ENCODE measurements around the gene DNAJC8. TPM values are rescaled to one million over a fixed set of nuclear protein-coding genes. Genes with fewer than 3 reads are reported as not detected.

The DNAJC8 gene
- total RNA-seq, 1 donor from 2014 or later = 103 TPM

DNA sequence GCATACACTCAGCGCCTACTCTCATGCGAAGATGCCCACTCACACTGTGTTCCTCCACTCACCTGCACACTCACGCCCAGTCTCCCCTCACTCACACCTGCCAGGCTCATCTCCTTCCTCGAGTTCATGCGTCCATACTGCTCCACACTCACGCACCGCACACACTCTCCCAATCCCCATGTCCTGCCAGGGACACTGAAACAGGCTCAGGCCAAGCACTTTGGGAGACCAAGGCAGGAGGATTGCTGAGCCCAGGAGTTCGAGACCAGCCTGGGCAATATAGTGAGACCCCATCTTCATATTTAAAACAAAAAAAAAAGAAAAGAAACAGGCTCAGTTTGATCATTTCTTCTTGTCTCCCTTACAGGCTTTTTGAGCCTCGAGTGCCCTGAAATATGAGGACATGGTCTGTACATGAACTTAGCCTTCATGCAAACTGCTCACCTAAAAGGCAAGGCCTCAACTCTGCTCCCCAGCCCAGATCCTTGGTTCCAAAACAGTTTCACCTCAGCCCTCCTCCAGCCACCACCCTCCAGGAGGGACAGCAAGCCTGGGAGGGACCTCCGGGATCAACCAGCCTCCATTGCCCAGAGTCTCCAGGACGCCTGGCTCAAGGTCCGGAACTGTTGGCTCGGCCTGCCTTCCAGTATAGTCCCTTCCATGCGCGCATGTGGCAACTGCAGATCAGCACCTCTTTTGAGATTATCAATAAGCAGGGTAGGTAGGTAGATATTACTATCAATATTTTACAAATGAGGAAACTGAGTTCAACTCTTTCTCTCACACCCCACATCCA is 53.9 kb downstream of the DNAJC8 start:
- H3K9me3 Mint-ChIP-seq = no peaks in the 10 kb centered on the region
- ATAC-seq (ENCODE audit: low read depth) = no peak
- intact Hi-C loops (cut with micrococcal nuclease) = no loop called here
- H3K36me3 Mint-ChIP-seq (ENCODE audit: low read depth) = no peaks in the 10 kb centered on the region
- TF ChIP-seq, protein P1, sequence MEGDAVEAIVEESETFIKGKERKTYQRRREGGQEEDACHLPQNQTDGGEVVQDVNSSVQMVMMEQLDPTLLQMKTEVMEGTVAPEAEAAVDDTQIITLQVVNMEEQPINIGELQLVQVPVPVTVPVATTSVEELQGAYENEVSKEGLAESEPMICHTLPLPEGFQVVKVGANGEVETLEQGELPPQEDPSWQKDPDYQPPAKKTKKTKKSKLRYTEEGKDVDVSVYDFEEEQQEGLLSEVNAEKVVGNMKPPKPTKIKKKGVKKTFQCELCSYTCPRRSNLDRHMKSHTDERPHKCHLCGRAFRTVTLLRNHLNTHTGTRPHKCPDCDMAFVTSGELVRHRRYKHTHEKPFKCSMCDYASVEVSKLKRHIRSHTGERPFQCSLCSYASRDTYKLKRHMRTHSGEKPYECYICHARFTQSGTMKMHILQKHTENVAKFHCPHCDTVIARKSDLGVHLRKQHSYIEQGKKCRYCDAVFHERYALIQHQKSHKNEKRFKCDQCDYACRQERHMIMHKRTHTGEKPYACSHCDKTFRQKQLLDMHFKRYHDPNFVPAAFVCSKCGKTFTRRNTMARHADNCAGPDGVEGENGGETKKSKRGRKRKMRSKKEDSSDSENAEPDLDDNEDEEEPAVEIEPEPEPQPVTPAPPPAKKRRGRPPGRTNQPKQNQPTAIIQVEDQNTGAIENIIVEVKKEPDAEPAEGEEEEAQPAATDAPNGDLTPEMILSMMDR (IDR thresholded peaks at IDR 0.05) = no peak
- ChIA-PET POLR2A (no interaction called here), CTCF (no interaction called here)
- H3K27me3 Mint-ChIP-seq = no peaks in the 10 kb centered on the region
- no peak overlapping the region for H3K27ac Mint-ChIP-seq
- peak overlapping the region; percentile 0 for H3K4me3 Mint-ChIP-seq
- peaks cover 76% of the 10 kb centered on the region for H3K4me1 Mint-ChIP-seq
- no peak for DNase-seq

DNA sequence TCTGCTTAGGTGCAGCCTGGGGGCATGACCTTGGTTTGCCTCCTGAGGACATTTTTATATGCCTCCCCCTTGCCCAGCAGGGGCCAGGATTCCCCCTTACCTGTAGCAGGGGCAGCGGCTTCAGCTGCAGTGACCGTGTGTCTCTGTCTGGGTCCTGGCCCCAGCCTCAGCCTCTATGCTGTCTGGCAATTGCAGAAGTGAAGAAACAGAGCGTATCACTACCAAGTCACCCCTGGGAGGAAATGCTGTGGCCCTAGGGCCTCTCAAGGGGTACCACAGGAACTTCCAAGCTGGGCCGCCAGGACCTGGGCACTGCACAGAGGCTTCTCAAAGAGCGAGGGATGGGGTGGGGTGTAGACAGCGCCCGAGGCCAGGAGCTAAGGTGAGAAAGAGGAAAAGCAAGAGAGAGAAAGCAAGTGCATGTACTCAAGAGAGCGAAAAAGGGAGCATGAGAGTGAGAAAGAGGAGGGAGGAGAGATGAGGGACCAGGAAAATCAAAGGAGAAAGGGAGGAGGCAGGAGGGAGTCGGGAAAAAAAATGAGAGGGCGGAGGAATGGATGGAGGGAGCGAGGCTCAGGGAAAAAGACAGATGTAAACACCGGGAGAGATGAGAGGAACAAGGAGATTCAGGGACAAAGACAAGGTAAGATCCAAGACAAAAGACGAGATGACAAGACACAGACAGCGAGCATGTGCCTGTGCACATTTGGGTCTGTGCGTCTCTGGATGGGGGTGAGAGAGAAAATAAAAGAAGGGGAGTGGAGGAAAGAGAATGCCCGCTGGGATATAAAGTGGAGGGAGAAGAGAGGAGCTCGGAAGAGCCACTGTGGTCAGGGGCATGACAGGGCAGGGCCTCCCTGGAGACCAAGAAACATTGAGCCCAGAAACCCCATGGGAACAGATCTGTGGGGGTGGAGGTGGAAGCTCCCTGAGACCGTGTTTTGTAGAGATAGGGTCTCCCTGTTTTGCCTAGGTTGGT is 56.0 kb downstream of the DNAJC8 start, which contains the start of gene PTAFR:
Gene PTAFR (minus strand): TSS at position 199 of the 979 bp plus-strand sequence. CDS start 25,669 bp downstream, outside the sequence.
- Mint-ChIP-seq H3K27ac (peak within 1 kb of the TSS; percentile 84), H3K36me3 (ENCODE audit: low read depth) (no peaks in the 10 kb centered on the region), H3K4me1 (peaks cover 87% of the 10 kb centered on the region), H3K9me3 (no peaks in the 10 kb centered on the region), H3K27me3 (no peaks in the 10 kb centered on the region), H3K4me3 (peak within 1 kb of the TSS; percentile 85)
- POLR2A ChIA-PET = interaction anchor here (0.6 to 2.1 kb wide), 18 partner anchors 12 to 826 kb away, joined by 3 to 10 read pairs (median 5); partner anchors contain the start of genes EYA3, GMEB1 and RNU11
- DNase-seq (peak; percentile 56), ATAC-seq (ENCODE audit: low read depth) (peak; percentile 75)
- TF ChIP-seq, protein P1 (IDR thresholded peaks at IDR 0.05) = no peak
- intact Hi-C loops (cut with micrococcal nuclease) = loop anchor here (1.0 to 2.0 kb wide), 4 partner anchors 24 to 88 kb away; partner anchors contain the start of gene EYA3
- CTCF ChIA-PET = interaction anchor here (0.7 to 2.6 kb wide), 7 partner anchors 16 to 89 kb away, joined by 3 to 9 read pairs (median 3); partner anchors contain the start of gene EYA3

DNA sequence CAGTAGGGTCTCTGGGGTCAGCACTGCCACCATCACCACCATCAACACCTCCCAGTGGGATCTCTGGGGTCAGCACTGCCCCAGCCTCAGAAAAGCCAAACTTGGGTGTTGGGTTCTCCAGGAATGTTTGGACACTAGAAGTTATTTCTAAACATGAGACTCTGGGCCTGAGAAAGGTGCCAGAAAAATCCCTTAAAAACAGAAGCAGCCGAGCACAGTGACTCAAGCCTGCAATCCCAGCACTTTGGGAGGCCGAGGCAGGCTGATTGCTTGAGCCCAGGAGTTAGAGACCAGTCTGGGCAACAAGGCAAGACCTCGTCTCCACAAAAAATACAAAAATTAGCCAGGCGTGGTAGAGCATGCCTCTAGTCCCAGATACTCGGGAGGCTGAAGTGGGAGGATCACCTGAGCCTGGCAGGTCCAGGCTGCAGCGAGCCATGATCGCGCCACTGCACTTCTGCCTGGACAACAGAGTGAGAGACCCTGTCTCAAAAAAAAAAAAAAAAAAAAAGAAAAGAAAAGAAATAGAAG is 56.8 kb downstream of the DNAJC8 start:
- ChIA-PET POLR2A (interaction anchor here (0.5 to 2.1 kb wide), 12 partner anchors 11 to 825 kb away, joined by 3 to 10 read pairs (median 5); partner anchors contain the start of genes EYA3 and GMEB1), CTCF (interaction anchor here (1.1 to 2.6 kb wide), 5 partner anchors 24 to 88 kb away, joined by 3 to 9 read pairs (median 4); partner anchors contain the start of gene EYA3)
- DNase-seq = no peak
- Mint-ChIP-seq H3K27me3 (no peaks in the 10 kb centered on the region), H3K4me3 (peak overlapping the region; percentile 85), H3K27ac (peak overlapping the region; percentile 84), H3K9me3 (no peaks in the 10 kb centered on the region), H3K4me1 (peaks cover 91% of the 10 kb centered on the region), H3K36me3 (ENCODE audit: low read depth) (no peaks in the 10 kb centered on the region)
- TF ChIP-seq, protein P1 (IDR thresholded peaks at IDR 0.05) = no peak
- intact Hi-C loops (cut with micrococcal nuclease) = loop anchor here (1.0 to 2.0 kb wide), 4 partner anchors 24 to 87 kb away; partner anchors contain the start of gene EYA3
- no peak for ATAC-seq (ENCODE audit: low read depth)

DNA sequence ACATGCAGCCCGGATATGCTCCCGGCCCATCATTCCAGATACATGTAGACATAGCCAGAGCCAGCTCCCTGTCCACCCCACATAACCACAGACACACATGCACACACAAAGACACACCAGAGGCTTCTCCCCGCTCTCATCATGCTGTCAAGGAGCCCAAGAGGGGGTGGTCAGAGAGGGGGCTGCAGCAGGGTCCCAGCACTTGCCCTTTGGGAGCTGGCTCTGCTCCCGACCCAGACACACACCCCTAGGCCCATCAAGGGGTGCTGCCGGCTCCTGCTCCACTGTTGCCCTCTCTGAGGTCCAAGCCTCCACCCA is 58.9 kb downstream of the DNAJC8 start:
- Mint-ChIP-seq H3K4me1 (peaks cover 90% of the 10 kb centered on the region), H3K4me3 (peak overlapping the region; percentile 52), H3K27me3 (no peaks in the 10 kb centered on the region), H3K36me3 (ENCODE audit: low read depth) (no peaks in the 10 kb centered on the region), H3K27ac (peak overlapping the region; percentile 71), H3K9me3 (no peaks in the 10 kb centered on the region)
- ATAC-seq (ENCODE audit: low read depth) (no peak), DNase-seq (no peak)
- ChIA-PET POLR2A (interaction anchor here (0.6 to 2.8 kb wide), 5 partner anchors 8 to 155 kb away, joined by 3 to 30 read pairs (median 8); partner anchors contain the start of genes EYA3 and MED18), CTCF (interaction anchor here (1.4 kb wide), 1 partner anchor 88 kb away, joined by 3 read pairs; no protein-coding TSS in a partner anchor)
- TF ChIP-seq, protein P1 (IDR thresholded peaks at IDR 0.05) = no peak
- intact Hi-C loops (cut with micrococcal nuclease) = no loop called here

Measured in activated B cell treated with CpG ODN at 0.5 μM for 24 hours (primary cell).